Urothelium cell line (cell line): ENCODE measurements around the gene THSD7A.

ENCODE experiments used
- DNase-seq: peaks from one replicate; pipeline ENCODE4 v3.0.0; 2011; ENCODE audit warnings: low spot score, mixed read lengths
- FAIRE-seq: peaks from 2 replicates; lab custom pipeline; 2011; peaks lifted over from hg19 to GRCh38; lab: Jason Lieb, UNC

THSD7A gene

DNA sequence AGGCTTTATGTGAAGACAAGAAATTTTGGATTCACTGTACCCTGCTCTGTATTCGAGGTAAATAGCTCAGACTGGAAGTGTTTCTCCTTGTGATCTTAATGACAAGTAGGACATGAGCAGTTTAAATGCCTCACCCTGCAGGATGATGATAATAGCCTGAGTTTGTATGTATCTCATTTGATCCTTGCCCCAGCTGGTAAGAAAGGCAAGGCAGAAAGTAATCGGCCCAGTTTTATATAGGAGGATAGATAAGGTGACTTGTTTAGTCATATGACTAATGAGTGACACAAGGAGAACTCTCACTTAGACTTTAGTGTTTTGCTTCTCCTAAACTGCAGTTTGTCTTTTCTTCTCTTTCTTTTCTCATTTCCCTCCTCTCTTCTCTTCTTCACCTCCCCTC, 485.7 kb downstream of the THSD7A start:
- DNase-seq (no peak), FAIRE-seq (no peak)

DNA sequence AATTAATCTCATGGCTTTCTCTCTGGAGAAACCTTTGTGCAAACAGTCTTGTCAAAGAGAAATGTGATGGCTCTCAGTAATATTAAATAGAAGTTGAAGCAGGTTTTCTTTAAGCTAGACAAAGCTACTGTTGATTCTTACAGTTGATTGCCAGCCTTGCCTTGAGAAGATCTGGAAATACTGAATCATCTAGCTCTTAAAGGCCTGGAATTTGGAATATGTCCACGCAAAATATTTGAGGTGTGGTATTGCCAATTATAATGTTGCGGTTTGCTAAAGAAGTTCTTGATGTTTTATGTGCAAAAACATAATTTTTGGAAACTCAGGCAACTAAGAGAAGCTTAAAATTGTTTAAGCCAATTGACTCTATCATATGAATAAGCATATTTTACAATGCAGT, 486.4 kb downstream of the THSD7A start:
- no peak for FAIRE-seq
- DNase-seq, result peak; percentile 16

DNA sequence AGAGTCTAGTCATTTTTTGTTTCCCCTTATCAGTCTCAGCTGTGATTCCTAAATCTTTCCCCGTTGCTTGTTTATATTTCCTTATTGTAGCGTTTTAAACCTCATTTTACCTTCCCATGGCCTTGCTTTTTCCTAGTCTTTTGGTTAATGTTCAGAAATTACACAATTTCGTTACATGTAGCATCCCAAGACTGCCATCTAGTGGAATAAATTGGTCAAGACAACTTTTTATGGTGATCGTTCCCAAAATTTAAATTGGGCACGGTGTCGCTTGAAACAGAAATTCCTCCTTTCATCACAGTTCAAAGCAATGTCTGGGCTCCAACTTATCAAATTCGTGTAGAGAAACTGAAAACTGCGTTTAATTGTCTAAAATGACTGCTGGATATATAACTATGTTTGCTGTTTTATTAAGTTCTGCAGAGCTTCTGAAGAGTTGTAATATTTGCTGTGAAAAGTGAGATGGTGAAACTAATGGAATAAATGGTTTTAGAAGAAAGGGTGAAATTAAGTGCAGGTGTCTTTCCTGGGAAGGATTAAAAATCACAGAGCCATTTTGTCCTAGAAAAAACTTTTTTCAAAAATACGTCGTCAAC, 488.1 kb downstream of the THSD7A start:
- FAIRE-seq, result no peak
- peak; percentile 34 for DNase-seq

DNA sequence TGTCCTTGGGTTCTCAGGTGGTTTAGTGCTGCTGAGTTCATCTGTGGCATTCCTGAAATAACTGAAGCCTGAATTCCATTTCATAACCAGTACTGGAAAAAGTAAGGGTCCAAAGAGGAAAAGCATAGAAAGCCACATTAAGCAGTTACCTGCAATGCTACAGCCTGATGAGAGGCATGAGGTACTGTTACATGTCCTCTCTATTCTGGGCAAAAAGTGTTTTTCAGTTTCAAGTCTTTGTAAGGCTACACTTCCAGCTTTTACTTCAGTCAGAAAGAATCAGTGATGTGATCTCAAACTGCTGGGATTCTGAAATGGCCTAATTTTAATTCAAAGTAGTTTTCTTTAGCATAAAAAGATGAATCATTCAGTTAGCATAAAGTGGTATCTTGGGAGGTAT, 488.9 kb downstream of the THSD7A start:
- DNase-seq (no peak), FAIRE-seq (no peak)

DNA sequence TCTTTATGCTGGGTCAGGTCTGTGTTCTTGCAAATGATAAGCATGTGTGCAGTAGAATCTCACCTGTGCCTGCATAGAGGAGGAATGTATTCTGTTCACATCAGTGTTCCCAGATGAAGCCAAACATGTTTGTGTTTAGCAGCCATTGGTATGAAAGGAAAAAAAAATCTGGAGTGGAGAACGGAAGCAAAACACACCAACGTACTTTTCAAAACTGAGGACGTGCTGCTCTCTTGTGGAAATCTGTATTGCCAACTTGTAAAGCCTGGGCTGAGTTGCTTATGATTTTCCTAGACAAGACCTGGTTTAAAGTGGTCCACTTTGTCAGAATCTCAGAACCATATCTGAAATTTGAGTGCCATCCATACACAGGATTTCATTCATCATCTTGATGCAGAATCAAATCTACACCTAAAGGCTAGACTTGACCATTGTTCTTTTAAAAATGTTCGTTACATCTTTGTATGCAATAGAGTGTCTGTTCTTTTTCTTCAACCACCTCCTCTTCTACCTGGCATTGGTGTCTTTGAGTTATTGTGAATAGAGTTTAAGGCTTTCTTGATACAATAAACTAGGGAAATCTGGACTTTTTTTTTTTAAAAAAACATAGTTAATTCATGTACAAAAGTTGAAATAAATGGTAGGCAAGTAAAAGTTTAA, 490.6 kb downstream of the THSD7A start:
- DNase-seq, result peak; percentile 24
- FAIRE-seq, result peak; percentile 88

DNA sequence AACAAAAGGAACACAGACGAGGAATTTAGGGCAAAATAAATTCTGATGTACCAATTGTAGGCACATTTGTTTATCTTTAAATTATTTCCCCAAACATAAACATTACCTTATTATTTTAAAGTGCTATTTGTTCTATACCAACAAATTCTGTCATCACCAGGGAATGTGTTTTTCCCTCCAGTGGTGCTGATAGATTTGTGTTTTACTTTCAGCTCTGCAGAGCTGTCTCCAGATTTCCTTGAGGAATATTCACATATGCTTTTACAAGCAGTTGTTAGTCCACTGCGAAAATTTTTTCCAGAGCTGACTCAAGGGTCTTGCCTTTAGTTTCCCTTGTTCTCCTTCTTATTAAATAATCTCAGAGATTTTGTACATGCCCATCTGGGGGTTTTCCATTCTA, 495.6 kb downstream of the THSD7A start:
- no peak for DNase-seq
- FAIRE-seq, result no peak

DNA sequence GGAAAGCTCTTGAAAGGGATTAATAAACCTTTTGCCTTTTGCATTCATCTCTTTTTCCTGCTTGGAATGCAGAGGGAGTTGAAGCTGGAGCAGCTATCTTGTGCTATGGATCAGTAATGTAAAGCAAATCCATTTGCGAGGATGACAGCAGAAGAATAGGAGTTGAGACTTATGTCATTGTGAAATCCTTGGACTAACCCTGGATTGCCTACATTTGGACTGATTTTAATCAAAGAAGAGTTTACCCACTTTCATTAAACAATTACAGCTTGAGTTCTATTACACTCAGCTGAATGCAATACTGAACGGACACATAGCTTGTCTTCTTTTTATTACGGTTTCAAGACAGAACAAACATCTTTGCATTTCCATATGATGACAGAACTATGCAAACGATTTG, 496.1 kb downstream of the THSD7A start:
- no peak for FAIRE-seq

DNA sequence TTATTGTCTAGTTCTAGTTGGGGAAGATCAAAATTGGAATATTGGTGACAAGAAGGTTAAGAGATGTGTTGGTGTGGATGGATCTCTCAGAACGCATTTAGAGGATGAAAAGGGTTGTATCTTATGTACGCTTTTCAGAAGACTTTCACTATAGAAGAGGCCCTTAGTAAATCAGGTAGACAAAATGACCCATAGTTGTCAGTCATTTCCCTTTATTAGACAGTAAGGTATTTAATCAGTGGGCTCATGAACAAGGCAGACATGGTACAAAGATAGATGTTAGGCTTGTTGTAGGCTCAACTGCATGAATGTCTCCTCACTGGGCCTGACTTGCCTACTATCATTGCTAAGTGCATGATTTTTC, 499.2 kb downstream of the THSD7A start:
- FAIRE-seq (no peak), DNase-seq (no peak)

More for the DNA sequence above, 496.1 kb downstream of the THSD7A start:
- no peak for DNase-seq

DNA sequence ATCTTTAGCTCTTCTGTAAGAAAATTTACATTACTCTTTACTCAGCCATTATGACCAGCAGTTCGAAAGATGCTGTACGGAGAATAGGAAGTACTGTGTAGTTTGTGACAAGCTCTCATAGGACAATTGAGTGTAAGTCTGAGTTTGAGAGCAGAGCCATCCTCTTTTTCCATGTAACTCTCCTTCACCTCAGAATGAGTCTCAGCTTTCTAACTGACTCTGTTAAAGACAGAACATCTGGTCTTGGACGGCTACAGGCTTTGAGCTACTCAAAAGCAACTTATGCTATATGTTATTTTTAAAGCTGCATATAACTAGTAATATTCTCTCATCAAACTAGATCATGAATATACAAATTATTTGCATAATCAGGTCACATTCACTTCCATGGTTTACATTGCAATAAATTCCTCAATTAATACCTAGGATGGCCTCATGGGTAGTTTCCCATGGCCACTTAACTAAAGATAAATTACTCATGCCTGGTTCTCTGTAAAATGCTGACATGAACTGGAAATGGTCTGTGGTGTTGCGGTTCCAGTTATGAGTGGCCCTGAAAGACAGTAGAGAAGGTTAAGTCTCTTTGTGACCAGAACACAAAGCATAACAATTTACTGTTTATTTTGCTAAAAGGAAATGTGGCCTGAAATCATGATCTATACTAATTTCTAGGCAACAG, 499.7 kb downstream of the THSD7A start:
- no peak for FAIRE-seq
- no peak for DNase-seq

DNA sequence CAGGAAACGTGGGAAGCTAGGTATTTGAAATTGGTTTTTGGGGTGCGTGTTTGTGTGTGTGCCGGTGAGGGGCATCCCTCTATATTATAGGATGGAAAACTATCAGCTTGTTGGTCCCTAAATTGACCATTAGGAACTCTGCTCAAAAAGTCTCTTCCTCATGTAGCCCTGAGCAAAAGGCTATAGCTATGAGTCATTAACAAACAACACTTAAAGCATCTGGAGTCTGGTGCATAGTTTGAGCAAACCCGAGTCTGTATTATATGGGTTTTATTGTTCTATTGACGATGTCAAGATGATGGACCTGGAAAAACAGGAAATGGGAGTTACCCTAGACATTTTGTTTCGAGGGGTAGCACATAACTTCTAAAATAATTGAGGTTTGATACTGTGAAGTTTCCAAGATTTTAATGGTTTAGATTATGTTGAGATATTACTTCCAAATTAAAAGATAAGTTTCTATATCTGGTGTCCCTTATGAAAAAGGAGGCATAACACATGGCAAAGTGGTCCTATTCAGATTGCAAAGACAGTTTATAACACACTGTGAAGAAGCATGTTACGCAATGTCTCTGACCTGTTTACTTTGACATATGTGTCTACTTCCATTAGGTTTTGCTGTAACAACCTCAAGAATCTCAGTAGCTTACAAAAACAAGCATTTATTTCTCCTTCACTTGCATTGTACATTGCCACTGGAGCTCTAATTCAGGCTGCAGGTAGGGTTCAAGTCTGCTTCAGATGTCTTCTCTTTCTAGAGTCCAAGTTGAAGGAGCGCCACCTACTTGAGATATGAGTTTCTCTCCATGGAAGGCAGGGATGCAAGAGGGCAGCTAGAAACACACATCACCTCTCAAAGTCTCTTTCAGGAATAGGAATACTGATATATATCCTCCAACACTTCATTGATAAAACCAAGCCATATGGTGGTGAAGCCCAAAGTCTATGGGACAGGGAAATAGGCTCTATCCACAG, 500.6 kb downstream of the THSD7A start:
- no peak for DNase-seq
- FAIRE-seq, result no peak

DNA sequence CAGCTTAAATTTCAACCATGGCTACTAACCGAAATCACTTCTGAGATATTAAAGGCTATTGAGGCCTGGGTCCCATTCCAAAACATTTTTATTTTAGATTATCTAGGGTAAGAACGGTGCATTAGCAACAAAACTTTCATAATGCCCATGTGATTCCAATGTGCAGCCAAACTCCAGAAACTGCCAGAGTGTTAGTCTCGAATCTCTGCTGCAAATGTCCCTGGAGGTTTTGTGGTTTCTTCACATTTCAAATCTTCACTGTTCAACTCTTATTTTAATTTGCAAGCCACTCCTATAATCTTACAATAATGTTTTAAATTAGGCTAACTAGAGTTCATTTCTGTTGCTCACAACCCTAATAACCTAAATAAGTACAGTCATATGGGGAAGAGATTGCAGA, 501.3 kb downstream of the THSD7A start:
- DNase-seq, result no peak
- no peak for FAIRE-seq

DNA sequence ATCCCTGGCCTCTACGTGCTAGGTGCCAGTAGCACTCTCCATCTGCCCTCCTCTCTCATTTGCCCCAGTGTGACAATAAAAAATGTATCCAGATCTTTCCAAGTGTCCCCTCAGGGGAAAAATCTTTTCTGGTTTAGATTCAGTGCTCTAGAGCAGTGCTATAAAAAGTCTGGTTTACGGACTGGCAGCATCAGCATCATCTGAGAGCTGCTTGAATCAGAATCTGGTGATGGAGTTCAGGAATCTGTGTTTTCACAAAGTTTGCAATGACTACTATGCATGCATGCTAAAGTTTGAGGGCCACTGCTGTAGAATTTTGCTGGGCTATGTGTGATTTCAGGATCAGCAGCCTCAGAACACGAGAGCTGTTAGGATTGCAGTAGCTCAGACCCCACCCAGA, 501.8 kb downstream of the THSD7A start:
- DNase-seq (no peak), FAIRE-seq (no peak)

DNA sequence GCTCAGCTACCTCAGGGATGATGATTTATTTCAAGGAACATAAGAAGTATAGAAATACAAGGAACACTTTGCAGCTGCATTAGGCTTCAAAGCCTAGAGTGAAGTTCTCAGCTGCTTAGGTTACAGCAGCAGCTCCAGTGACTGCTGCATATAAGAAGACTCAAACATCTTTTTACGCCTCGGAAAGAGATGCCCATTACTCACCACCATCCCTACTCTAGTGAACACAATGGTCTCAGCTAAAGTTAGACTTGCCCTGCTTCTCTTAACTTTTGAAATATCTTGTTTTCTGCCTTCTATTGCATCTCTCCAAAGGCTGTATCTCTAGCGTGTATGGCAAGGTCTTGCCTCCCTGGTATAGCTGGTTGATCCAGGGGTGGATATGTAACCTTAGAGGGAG, 502.4 kb downstream of the THSD7A start:
- DNase-seq (no peak), FAIRE-seq (peak; percentile 48)

DNA sequence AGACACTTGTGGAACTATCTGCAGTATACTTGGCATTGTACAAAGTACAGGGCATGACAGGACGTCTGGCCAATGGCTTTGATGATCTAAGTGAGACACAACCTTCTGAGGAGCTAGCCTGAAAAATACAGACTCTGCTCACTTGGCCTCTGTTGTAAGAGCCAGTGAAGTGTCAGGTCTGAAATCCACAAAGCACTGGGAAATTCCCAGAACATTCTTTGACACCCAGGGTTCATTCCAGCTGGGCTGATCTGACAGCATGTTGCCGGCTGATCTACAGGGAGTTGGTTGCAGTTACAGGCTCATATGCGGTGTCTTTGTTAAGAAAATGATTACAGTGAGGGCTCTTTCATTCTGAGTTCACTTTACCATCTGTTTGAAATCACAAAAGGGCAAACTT, 503.7 kb downstream of the THSD7A start:
- DNase-seq (no peak), FAIRE-seq (peak; percentile 20)

DNA sequence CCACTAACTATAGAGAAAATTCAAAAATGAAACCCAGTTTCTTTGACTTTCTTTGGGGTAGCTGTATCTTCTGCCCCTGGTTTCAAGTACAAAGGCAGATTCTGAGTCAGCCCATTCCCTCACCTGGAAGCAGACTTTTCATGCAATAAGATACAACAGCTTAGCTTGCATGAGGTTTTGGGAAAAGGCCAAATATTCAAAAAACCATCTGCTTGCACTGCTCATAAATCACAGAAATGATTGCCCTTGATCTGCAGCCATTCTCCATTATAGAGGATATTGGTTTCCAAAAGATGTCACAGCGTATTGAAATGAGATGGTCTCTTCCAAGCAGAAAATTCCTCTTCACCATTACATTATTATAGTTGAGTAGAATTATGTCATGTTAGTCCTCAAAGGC, 504.4 kb downstream of the THSD7A start:
- DNase-seq (no peak), FAIRE-seq (no peak)
